Activated gamma-delta T cell treated with Interleukin-2 at 50 U/mL for 16 hours (primary cell): ENCODE results near the gene WLS.

Experiments
- DNase-seq: peaks from one replicate; pipeline ENCODE4 v3.0.0-alpha.2; 2020

The WLS gene

GRCh38 chr1:68129536-68130250 is 102.6 kb downstream of the WLS start:
- no peak for DNase-seq

GRCh38 chr1:68128820-68129219 is 103.5 kb downstream of the WLS start:
- DNase-seq = no peak

GRCh38 chr1:68128157-68128556 is 104.2 kb downstream of the WLS start:
- no peak for DNase-seq

- DNase-seq = no peak
Measured at GRCh38 chr1:68121536-68121935, 110.8 kb downstream of the WLS start.

- DNase-seq = no peak
Measured at GRCh38 chr1:68120136-68120791, 112.1 kb downstream of the WLS start.

GRCh38 chr1:68119445-68119844 is 112.9 kb downstream of the WLS start:
- DNase-seq = no peak

GRCh38 chr1:68117416-68117815 is 114.9 kb downstream of the WLS start:
- no peak for DNase-seq

- DNase-seq = peak; percentile 30
Measured at GRCh38 chr1:68116643-68117235, 115.6 kb downstream of the WLS start.

GRCh38 chr1:68115308-68115707 is 117.0 kb downstream of the WLS start:
- DNase-seq = no peak

- no peak for DNase-seq
Measured at GRCh38 chr1:68113966-68114365, 118.4 kb downstream of the WLS start.

- DNase-seq = no peak
Measured at GRCh38 chr1:68112835-68113243, 119.5 kb downstream of the WLS start.

GRCh38 chr1:68111519-68112436 is 120.5 kb downstream of the WLS start:
- DNase-seq = no peak

GRCh38 chr1:68107771-68108170 is 124.6 kb downstream of the WLS start:
- no peak for DNase-seq

- no peak for DNase-seq
Measured at GRCh38 chr1:68103884-68104554, 128.3 kb downstream of the WLS start.

GRCh38 chr1:68103011-68103545 is 129.2 kb downstream of the WLS start:
- no peak for DNase-seq

- DNase-seq = no peak
Measured at GRCh38 chr1:68101829-68102228, 130.5 kb downstream of the WLS start.

GRCh38 chr1:68100571-68100970 is 131.8 kb downstream of the WLS start:
- DNase-seq = no peak

- DNase-seq = no peak
Measured at GRCh38 chr1:68093737-68094136, 138.6 kb downstream of the WLS start.

- no peak for DNase-seq
Measured at GRCh38 chr1:68087184-68087583, 145.1 kb downstream of the WLS start.

GRCh38 chr1:68085752-68086151 is 146.6 kb downstream of the WLS start:
- no peak for DNase-seq

GRCh38 chr1:68083686-68084085 is 148.6 kb downstream of the WLS start:
- no peak for DNase-seq

GRCh38 chr1:68081775-68082283 is 150.5 kb downstream of the WLS start:
- no peak for DNase-seq
